HEK293 (cell line): ENCODE measurements around the gene TTLL13.
A peak's percentile ranks its signal among the peaks of the same experiment; 100 is the strongest.

Experiments
- CTCF ChIA-PET: fragments of 350-600 bp; formaldehyde crosslinking; extraction: SDS; loops from one replicate; lab custom pipeline; 2021; ENCODE audit warnings: antibody characterized with exemption; lab: Yijun Ruan, JAX
- POLR2A ChIA-PET: fragments of 300-600 bp; formaldehyde crosslinking; extraction: SDS; loops from one replicate; lab custom pipeline; 2020; ENCODE audit warnings: antibody characterized with exemption, inconsistent platforms; lab: Yijun Ruan, JAX
- H3K27ac ChIP-seq: fragments of 200-500 bp; sonication (Bioruptor generic); 2 replicates; pipeline ENCODE4 v1.5.1; 2014; ENCODE audit warnings: low read depth, low read length, control low read depth, inconsistent platforms; ENCODE audit errors: extremely low read depth
- H3K36me3 ChIP-seq, 2 experiments: fragments of 200-500 bp in 1 of 2; sonication (Bioruptor generic) in 1 of 2; 1 replicate in 1 of 2; 2 replicates in 1 of 2; pipeline ENCODE4 v1.5.1; 2014 to 2017; ENCODE audit warnings: inconsistent platforms in 2 of 2, low read length in 2 of 2; ENCODE audit not compliant: control insufficient read depth in 2 of 2, insufficient read depth in 1 of 2
- H3K4me1 ChIP-seq: fragments of 200-500 bp; sonication (Bioruptor generic); 2 replicates; pipeline ENCODE4 v1.5.1; 2014; ENCODE audit warnings: mild to moderate bottlenecking, low read length, inconsistent platforms; ENCODE audit not compliant: control insufficient read depth, insufficient read depth
- H3K4me3 ChIP-seq: 2 replicates; pipeline ENCODE4 v1.5.1; 2011; ENCODE audit warnings: low read depth, mild to moderate bottlenecking, control low read depth, low read length, moderate library complexity
- H3K9me3 ChIP-seq: fragments of 200-500 bp; sonication (Bioruptor generic); 2 replicates; pipeline ENCODE4 v1.5.1; 2014; ENCODE audit warnings: low read depth, low read length, inconsistent platforms; ENCODE audit not compliant: control insufficient read depth, insufficient read depth
- HOXA7 ChIP-seq: sonication (generic); formaldehyde crosslinking; IDR thresholded peaks from 2 replicates; pipeline ENCODE4 v1.8.1; 2022; ENCODE audit warnings: missing genetic modification reagents, borderline replicate concordance
- MZF1 ChIP-seq: fragments of 450-650 bp; formaldehyde crosslinking; IDR thresholded peaks from 2 replicates; pipeline ENCODE4 v1.5.1; 2017; ENCODE audit warnings: missing biosample characterization, missing genetic modification characterization, borderline replicate concordance
- OSR2 ChIP-seq: fragments of 450-650 bp; formaldehyde crosslinking; IDR thresholded peaks from 2 replicates; pipeline ENCODE4 v1.5.1; 2016; ENCODE audit warnings: missing biosample characterization, missing genetic modification characterization
- SP3 ChIP-seq: fragments of 450-650 bp; formaldehyde crosslinking; IDR thresholded peaks from 2 replicates; pipeline ENCODE4 v1.5.1; 2016; ENCODE audit warnings: missing biosample characterization, missing genetic modification characterization
- ZBTB20 ChIP-seq: fragments of 450-650 bp; formaldehyde crosslinking; IDR thresholded peaks from 2 replicates; pipeline ENCODE4 v1.5.1; 2016; ENCODE audit warnings: missing biosample characterization, missing genetic modification characterization
- ZBTB8A ChIP-seq: fragments of 450-650 bp; formaldehyde crosslinking; IDR thresholded peaks from 2 replicates; pipeline ENCODE4 v1.5.1; 2016; ENCODE audit warnings: missing biosample characterization, missing genetic modification characterization
- ZIC2 ChIP-seq: fragments of 450-650 bp; formaldehyde crosslinking; IDR thresholded peaks from 2 replicates; pipeline ENCODE4 v1.5.1; 2016; ENCODE audit warnings: missing biosample characterization, missing genetic modification characterization
- ZNF133 ChIP-seq: fragments of 450-650 bp; formaldehyde crosslinking; IDR thresholded peaks from 2 replicates; pipeline ENCODE4 v1.5.1; 2016; ENCODE audit warnings: missing biosample characterization, missing genetic modification characterization
- ZNF211 ChIP-seq: fragments of 450-650 bp; formaldehyde crosslinking; IDR thresholded peaks from 2 replicates; pipeline ENCODE4 v1.5.1; 2016; ENCODE audit warnings: low read depth, missing biosample characterization, missing genetic modification characterization
- ZNF302 ChIP-seq: fragments of 450-650 bp; formaldehyde crosslinking; IDR thresholded peaks from 2 replicates; pipeline ENCODE4 v1.5.1; 2016; ENCODE audit warnings: missing biosample characterization, missing genetic modification characterization, low read depth
- ZNF394 ChIP-seq: fragments of 450-650 bp; formaldehyde crosslinking; IDR thresholded peaks from 2 replicates; pipeline ENCODE4 v1.5.1; 2016; ENCODE audit warnings: missing biosample characterization, missing genetic modification characterization, mild to moderate bottlenecking, moderate library complexity, borderline replicate concordance
- ZNF423 ChIP-seq: fragments of 450-650 bp; formaldehyde crosslinking; IDR thresholded peaks from 2 replicates; pipeline ENCODE4 v1.5.1; 2016; ENCODE audit warnings: missing biosample characterization, missing genetic modification characterization
- ZNF510 ChIP-seq: fragments of 450-650 bp; formaldehyde crosslinking; IDR thresholded peaks from 2 replicates; pipeline ENCODE4 v1.5.1; 2018; ENCODE audit warnings: mild to moderate bottlenecking, missing genetic modification characterization, missing biosample characterization; ENCODE audit not compliant: insufficient replicate concordance
- ZNF621 ChIP-seq: fragments of 450-650 bp; formaldehyde crosslinking; IDR thresholded peaks from 2 replicates; pipeline ENCODE4 v1.5.1; 2017; ENCODE audit warnings: missing biosample characterization, missing genetic modification characterization
- ZNF629 ChIP-seq: fragments of 450-650 bp; formaldehyde crosslinking; IDR thresholded peaks from 2 replicates; pipeline ENCODE4 v1.5.1; 2017; ENCODE audit warnings: missing biosample characterization, missing genetic modification characterization
- TF ChIP-seq, protein P1 (sequence below): fragments of 450-650 bp; formaldehyde crosslinking; IDR thresholded peaks from 2 replicates; pipeline ENCODE4 v1.5.1; 2016; ENCODE audit warnings: missing biosample characterization, missing genetic modification characterization, borderline replicate concordance
- TF ChIP-seq, protein P2 (sequence below): sonication (generic); formaldehyde crosslinking; IDR thresholded peaks from 2 replicates; pipeline ENCODE4 v1.8.1; 2022; ENCODE audit warnings: mild to moderate bottlenecking, moderate library complexity, missing genetic modification reagents
- TF ChIP-seq, protein P3 (sequence below): fragments of 450-650 bp; formaldehyde crosslinking; IDR thresholded peaks from 2 replicates; pipeline ENCODE4 v1.5.1; 2016; ENCODE audit warnings: missing biosample characterization, missing genetic modification characterization

The TTLL13 gene

DNA sequence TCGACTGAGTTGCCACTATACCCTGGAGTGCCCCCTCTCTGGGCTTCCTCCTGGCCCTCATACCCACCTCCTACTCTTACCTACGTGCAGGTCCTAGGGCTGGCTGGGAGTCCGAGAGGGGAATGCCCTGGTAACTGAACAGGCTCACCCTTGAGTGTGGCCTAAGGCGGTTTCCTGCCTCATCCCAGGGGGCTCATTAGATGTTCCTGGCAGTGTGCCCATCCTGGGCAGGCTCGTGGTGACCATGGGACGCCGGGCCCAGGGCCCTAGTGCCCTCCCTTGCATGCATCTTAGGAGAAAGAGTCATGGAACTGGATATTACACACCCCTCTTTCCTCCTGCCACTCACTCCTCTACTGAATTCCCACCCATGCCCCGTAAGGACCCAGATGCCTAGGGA, 45.4 kb upstream of the TTLL13 start:
- ChIA-PET POLR2A (interaction anchor here (0.5 to 4.3 kb wide), 2 partner anchors 12 to 403 kb away, joined by 5 to 48 read pairs; no protein-coding TSS in a partner anchor), CTCF (interaction anchor here (0.6 to 3.5 kb wide), 4 partner anchors 12 to 212 kb away, joined by 3 to 33 read pairs (median 4); no protein-coding TSS in a partner anchor)
- peak; percentile 58; the same call in 1 of the 2 replicates for TF ChIP-seq ZBTB8A (tag by site-specific recombination)
- peak; percentile 85 for TF ChIP-seq ZNF423 (tag by site-specific recombination)
- no peak for TF ChIP-seq MZF1
- 0 out of 2 replicates have a peak, but pooled peaks have one; percentile 13 for TF ChIP-seq ZBTB20 (tag by site-specific recombination)
- TF ChIP-seq, protein P1, sequence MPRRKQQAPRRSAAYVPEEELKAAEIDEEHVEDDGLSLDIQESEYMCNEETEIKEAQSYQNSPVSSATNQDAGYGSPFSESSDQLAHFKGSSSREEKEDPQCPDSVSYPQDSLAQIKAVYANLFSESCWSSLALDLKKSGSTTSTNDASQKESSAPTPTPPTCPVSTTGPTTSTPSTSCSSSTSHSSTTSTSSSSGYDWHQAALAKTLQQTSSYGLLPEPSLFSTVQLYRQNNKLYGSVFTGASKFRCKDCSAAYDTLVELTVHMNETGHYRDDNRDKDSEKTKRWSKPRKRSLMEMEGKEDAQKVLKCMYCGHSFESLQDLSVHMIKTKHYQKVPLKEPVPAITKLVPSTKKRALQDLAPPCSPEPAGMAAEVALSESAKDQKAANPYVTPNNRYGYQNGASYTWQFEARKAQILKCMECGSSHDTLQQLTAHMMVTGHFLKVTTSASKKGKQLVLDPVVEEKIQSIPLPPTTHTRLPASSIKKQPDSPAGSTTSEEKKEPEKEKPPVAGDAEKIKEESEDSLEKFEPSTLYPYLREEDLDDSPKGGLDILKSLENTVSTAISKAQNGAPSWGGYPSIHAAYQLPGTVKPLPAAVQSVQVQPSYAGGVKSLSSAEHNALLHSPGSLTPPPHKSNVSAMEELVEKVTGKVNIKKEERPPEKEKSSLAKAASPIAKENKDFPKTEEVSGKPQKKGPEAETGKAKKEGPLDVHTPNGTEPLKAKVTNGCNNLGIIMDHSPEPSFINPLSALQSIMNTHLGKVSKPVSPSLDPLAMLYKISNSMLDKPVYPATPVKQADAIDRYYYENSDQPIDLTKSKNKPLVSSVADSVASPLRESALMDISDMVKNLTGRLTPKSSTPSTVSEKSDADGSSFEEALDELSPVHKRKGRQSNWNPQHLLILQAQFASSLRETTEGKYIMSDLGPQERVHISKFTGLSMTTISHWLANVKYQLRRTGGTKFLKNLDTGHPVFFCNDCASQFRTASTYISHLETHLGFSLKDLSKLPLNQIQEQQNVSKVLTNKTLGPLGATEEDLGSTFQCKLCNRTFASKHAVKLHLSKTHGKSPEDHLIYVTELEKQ, result no peak
- no peak for TF ChIP-seq ZNF302 (tag by site-specific recombination)
- TF ChIP-seq, protein P2, sequence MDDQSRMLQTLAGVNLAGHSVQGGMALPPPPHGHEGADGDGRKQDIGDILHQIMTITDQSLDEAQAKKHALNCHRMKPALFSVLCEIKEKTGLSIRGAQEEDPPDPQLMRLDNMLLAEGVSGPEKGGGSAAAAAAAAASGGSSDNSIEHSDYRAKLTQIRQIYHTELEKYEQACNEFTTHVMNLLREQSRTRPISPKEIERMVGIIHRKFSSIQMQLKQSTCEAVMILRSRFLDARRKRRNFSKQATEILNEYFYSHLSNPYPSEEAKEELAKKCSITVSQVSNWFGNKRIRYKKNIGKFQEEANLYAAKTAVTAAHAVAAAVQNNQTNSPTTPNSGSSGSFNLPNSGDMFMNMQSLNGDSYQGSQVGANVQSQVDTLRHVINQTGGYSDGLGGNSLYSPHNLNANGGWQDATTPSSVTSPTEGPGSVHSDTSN (CRISPR knock-in tag), result no peak
- TF ChIP-seq ZNF510 (tag by site-specific recombination), result no peak
- TF ChIP-seq ZNF211 (tag by site-specific recombination), result no peak
- 0 out of 2 replicates have a peak, but pooled peaks have one; percentile 9 for TF ChIP-seq OSR2 (tag by site-specific recombination)
- TF ChIP-seq, protein P3, sequence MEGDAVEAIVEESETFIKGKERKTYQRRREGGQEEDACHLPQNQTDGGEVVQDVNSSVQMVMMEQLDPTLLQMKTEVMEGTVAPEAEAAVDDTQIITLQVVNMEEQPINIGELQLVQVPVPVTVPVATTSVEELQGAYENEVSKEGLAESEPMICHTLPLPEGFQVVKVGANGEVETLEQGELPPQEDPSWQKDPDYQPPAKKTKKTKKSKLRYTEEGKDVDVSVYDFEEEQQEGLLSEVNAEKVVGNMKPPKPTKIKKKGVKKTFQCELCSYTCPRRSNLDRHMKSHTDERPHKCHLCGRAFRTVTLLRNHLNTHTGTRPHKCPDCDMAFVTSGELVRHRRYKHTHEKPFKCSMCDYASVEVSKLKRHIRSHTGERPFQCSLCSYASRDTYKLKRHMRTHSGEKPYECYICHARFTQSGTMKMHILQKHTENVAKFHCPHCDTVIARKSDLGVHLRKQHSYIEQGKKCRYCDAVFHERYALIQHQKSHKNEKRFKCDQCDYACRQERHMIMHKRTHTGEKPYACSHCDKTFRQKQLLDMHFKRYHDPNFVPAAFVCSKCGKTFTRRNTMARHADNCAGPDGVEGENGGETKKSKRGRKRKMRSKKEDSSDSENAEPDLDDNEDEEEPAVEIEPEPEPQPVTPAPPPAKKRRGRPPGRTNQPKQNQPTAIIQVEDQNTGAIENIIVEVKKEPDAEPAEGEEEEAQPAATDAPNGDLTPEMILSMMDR, result no peak
- TF ChIP-seq ZIC2 (tag by site-specific recombination), result peak; percentile 67
- Histone ChIP-seq H3K27ac (no peak overlapping the region), H3K9me3 (no peaks in the 10 kb centered on the region), H3K36me3 (no peaks in the 10 kb centered on the region), H3K4me1 (peaks cover 8% of the 10 kb centered on the region), H3K4me3 (no peak overlapping the region)

DNA sequence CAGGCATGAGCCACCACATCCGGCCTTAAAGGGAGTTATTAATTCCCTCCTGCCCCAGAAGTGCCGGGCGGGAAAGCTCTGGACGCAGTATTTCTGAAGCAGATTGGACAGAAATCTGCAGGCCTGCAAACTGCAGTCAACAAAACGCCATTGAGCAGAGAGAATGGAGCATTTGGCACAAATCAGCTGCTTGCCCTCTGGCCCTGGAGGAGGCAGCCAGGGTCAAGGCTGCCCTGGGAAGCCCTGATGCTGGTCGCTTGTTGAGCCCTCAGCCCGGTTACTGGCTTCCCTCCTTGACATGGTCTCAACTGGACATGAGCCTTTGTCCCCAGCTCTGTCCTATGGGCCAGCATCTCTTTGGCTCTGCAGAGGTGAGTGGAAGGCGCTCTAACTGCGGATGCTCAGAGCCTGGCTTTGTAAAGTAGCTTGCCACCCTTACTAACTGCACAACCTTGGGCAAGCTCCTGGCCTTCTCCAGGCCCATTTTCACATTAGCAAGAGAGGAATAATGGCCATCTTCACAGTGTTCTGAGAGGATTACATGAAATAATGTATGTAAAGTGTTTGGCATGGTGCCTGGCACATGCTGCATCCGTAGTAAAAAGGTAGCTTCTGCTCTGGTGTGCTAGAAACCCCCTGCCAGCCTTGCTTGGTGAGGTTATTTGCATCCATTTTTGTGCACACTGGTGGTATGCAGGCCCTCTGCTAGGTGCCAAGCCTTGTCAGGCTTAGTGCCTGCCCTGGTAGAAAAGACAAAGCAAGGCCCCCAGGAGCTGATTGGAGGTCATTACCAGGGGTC, 44.1 kb upstream of the TTLL13 start:
- TF ChIP-seq ZNF133 (tag by site-specific recombination), result no peak
- no peak for TF ChIP-seq ZNF394 (tag by site-specific recombination)
- no peak for TF ChIP-seq SP3 (tag by site-specific recombination)
- no peak for TF ChIP-seq ZNF423 (tag by site-specific recombination)
- no peak for TF ChIP-seq HOXA7 (CRISPR knock-in tag)
- TF ChIP-seq ZNF621 (tag by site-specific recombination), result no peak
- TF ChIP-seq ZNF629 (tag by site-specific recombination), result no peak
- TF ChIP-seq, all 188 proteins: peak for 0
- H3K27ac ChIP-seq, result no peak overlapping the region
- peaks cover 8% of the 10 kb centered on the region for H3K4me1 ChIP-seq
- H3K36me3 ChIP-seq, result no peaks in the 10 kb centered on the region
- POLR2A ChIA-PET, result no interaction called here
- no peak overlapping the region for H3K4me3 ChIP-seq
- CTCF ChIA-PET, result interaction anchor here (0.5 to 3.5 kb wide), 5 partner anchors 9 to 48 kb away, joined by 3 to 33 read pairs (median 5); no protein-coding TSS in a partner anchor
- H3K9me3 ChIP-seq, result no peaks in the 10 kb centered on the region
